Measurements from ENCODE around the gene TSPAN1.

DNA sequence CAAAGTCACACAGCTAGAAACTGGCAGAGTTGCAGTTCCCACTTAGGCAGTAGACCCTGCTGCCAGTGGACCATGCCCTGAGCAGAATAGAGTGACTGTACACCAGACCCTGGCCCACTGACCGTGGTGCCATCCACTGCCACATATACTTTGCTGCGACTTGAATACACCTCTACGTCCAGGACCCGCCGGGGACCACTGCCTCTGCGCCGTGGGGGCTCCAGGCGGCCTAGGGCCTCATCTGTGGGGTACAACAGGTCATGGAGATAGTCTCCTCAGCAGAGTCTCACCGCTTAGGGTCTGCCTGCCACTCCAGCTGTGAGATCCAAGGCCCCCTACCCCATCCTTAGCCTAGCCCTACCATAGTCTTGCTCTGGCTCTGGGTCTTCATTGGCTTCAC, 21.7 kb downstream of the TSPAN1 start:
- TF ChIP-seq POLR2A (IDR thresholded peaks at IDR 0.05) (no peak), CTCF (IDR thresholded peaks at IDR 0.05) (no peak)
